Adrenal gland (tissue), 5 donors: ENCODE data around the gene MISP.

Experiments used
- POLR2A ChIP-seq, 2 donors: fragments of 450-650 bp; IDR thresholded peaks; one replicate each; pipeline ENCODE4 v1.6.1; 2017; ENCODE audit warnings: antibody characterized with exemption in 2 of 2, mild to moderate bottlenecking in 2 of 2, moderate library complexity in 1 of 2
- TF ChIP-seq, protein P1 (sequence below), 6 experiments: fragments of 450-650 bp in 4 of 6; fragments of 200-600 bp in 2 of 6; sonication (generic) in 1 of 6; IDR thresholded peaks; 1 replicate in 5 of 6; 2 replicates in 1 of 6; pipeline versions ENCODE4 v1.5.1 to v1.8.0; 2016 to 2021; ENCODE audit warnings: antibody characterized with exemption in 6 of 6, mild to moderate bottlenecking in 2 of 6, moderate library complexity in 1 of 6
- donor health status: DM: no; HTN: no; CAD: no.

- TF ChIP-seq, protein P1, sequence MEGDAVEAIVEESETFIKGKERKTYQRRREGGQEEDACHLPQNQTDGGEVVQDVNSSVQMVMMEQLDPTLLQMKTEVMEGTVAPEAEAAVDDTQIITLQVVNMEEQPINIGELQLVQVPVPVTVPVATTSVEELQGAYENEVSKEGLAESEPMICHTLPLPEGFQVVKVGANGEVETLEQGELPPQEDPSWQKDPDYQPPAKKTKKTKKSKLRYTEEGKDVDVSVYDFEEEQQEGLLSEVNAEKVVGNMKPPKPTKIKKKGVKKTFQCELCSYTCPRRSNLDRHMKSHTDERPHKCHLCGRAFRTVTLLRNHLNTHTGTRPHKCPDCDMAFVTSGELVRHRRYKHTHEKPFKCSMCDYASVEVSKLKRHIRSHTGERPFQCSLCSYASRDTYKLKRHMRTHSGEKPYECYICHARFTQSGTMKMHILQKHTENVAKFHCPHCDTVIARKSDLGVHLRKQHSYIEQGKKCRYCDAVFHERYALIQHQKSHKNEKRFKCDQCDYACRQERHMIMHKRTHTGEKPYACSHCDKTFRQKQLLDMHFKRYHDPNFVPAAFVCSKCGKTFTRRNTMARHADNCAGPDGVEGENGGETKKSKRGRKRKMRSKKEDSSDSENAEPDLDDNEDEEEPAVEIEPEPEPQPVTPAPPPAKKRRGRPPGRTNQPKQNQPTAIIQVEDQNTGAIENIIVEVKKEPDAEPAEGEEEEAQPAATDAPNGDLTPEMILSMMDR (IDR thresholded peaks at IDR 0.05) = no peak
- TF ChIP-seq POLR2A (IDR thresholded peaks at IDR 0.05) = no peak
These were observed 27.7 kb upstream of the MISP start for GRCh38 chr19:723247-723646.
